Measurements from ENCODE around the gene TMEM132C. TPM values are rescaled to one million over a fixed set of nuclear protein-coding genes. Genes with fewer than 3 reads are reported as not detected.

TMEM132C gene
- polyA plus RNA-seq, 1 of the 3 experiments (the other 2 are of a cell fraction): not detected

GRCh38 chr12:128459067-128459466 lies 192.1 kb downstream of the TMEM132C start:
- Histone ChIP-seq H3K36me3 (replicated peaks in 1 of 2; ENCODE audit: control insufficient read depth in 1 of 2, insufficient read depth in 2 of 2, low read length in 1 of 2) (no peaks in the 10 kb centered on the region), H3K79me2 (ENCODE audit: insufficient read depth) (no peaks in the 10 kb centered on the region), H3K4me1 (ENCODE audit: control insufficient read depth in 1 of 2, insufficient read depth in 2 of 2, low read depth in 1 of 2, low read length in 1 of 2) (no peaks in the 10 kb centered on the region), H3K9me2 (no peaks in the 10 kb centered on the region), H2AFZ (ENCODE audit: low read depth) (no peak overlapping the region), H4K20me1 (ENCODE audit: insufficient read depth) (no peaks in the 10 kb centered on the region), H3K27me3 (ENCODE audit: insufficient read depth) (no peaks in the 10 kb centered on the region), H3K4me2 (no peak overlapping the region), H3K27ac (ENCODE audit: low read depth in 2 of 2, low read length in 1 of 2) (no peak overlapping the region), H3K9me3 (no peaks in the 10 kb centered on the region), H3F3A (replicated peaks; ENCODE audit: insufficient read depth) (no peaks in the 10 kb centered on the region), H3K4me3 (ENCODE audit: low read depth in 2 of 2, low read length in 1 of 2) (no peak overlapping the region), H3K9ac (no peak overlapping the region)
- ChIA-PET CTCF (no interaction called here), POLR2A (no interaction called here)
- DNase-seq: no peak
- WGBS (ENCODE audit: low lambda C conversion rate): 24% methylated on average over 1 of the region's 1 CpG
- no peak for TF ChIP-seq EP300 (IDR thresholded peaks at IDR 0.05; ENCODE audit: borderline replicate concordance in 1 of 2, low read depth in 1 of 2, low read length in 1 of 2)
- no peak for TF ChIP-seq USF2 (IDR thresholded peaks at IDR 0.05; ENCODE audit: borderline replicate concordance, low read depth, low read length)
- no peak for TF ChIP-seq IRF3 (IDR thresholded peaks at IDR 0.05; ENCODE audit: low read depth, low read length)
- TF ChIP-seq NRF1 (IDR thresholded peaks at IDR 0.05; ENCODE audit: low read depth, low read length): no peak
- no peak for TF ChIP-seq RCOR1 (IDR thresholded peaks at IDR 0.05; ENCODE audit: low read length)
- TF ChIP-seq FOSL2 (IDR thresholded peaks at IDR 0.05; ENCODE audit: borderline replicate concordance, low read depth): no peak
- TF ChIP-seq CTCF (IDR thresholded peaks at IDR 0.05): no peak
- no peak for TF ChIP-seq ZBTB33 (IDR thresholded peaks at IDR 0.05; ENCODE audit: borderline replicate concordance, low read depth)
- TF ChIP-seq RFX5 (IDR thresholded peaks at IDR 0.05; ENCODE audit: low read length): no peak
- TF ChIP-seq JUND (IDR thresholded peaks at IDR 0.05): no peak
- TF ChIP-seq REST (IDR thresholded peaks at IDR 0.05; ENCODE audit: low read depth, low read length): no peak

All from SK-N-SH (cell line).